Measurements from ENCODE around the gene TMEM161A.

TMEM161A gene

GRCh38 chr19:19095691-19096090 is 42.6 kb downstream of the TMEM161A start:
- no peak for DNase-seq

- DNase-seq, result no peak
Observed at GRCh38 chr19:19094513-19094912, 43.8 kb downstream of the TMEM161A start.

GRCh38 chr19:19087676-19088075 is 50.6 kb downstream of the TMEM161A start:
- DNase-seq, result no peak

GRCh38 chr19:19083413-19084178 is 54.7 kb downstream of the TMEM161A start:
- no peak for DNase-seq

- DNase-seq, result no peak
Observed at GRCh38 chr19:19081642-19082151, 56.6 kb downstream of the TMEM161A start.

GRCh38 chr19:19079571-19079970 is 58.7 kb downstream of the TMEM161A start:
- no peak for DNase-seq

GRCh38 chr19:19078801-19079200 is 59.5 kb downstream of the TMEM161A start:
- no peak for DNase-seq

GRCh38 chr19:19077103-19077502 is 61.2 kb downstream of the TMEM161A start:
- no peak for DNase-seq

GRCh38 chr19:19076476-19076875 is 61.8 kb downstream of the TMEM161A start:
- DNase-seq, result no peak

- DNase-seq, result no peak
Observed at GRCh38 chr19:19075126-19075525, 63.2 kb downstream of the TMEM161A start.

- no peak for DNase-seq
Observed at GRCh38 chr19:19074196-19074882, 63.9 kb downstream of the TMEM161A start.

- DNase-seq, result no peak
Observed at GRCh38 chr19:19071897-19072296, 66.4 kb downstream of the TMEM161A start.
